Uterus (tissue), 2 donors: ENCODE results near the gene BPGM.

Experiments
- CTCF ChIP-seq, 4 experiments: fragments of 200-600 bp in 2 of 4; fragments of 450-650 bp in 2 of 4; sonication (generic) in 2 of 4; IDR thresholded peaks; one replicate each; pipeline ENCODE4 v1.5.1; 2016 to 2019; ENCODE audit warnings: antibody characterized with exemption in 4 of 4, mild to moderate bottlenecking in 2 of 4, moderate library complexity in 1 of 4
- POLR2A ChIP-seq, 2 donors: fragments of 450-650 bp; IDR thresholded peaks; one replicate each; pipeline ENCODE4 v1.6.1; 2016; ENCODE audit warnings: antibody characterized with exemption in 2 of 2, mild to moderate bottlenecking in 1 of 2, moderate library complexity in 1 of 2

- TF ChIP-seq CTCF (IDR thresholded peaks at IDR 0.05) (no peak), POLR2A (IDR thresholded peaks at IDR 0.05) (no peak)
These were observed 1.8 kb downstream of the BPGM start for GRCh38 chr7:134648456-134648855.
